HG03469 (cell line): ENCODE data around the gene GPR89B.
"Not testable (repeated sequence)": the region's sequence is repeated elsewhere in the genome, so short reads cannot be mapped to it uniquely, and the experiment has no call there.

Source experiments
- ATAC-seq: cut with Tn5 transposase; IDR thresholded peaks from one replicate; pipeline ENCODE4 v1.9.1; 2021; ENCODE audit warnings: mild to moderate bottlenecking, moderate library complexity, moderate number of reproducible peaks; ENCODE audit not compliant: unreplicated experiment

GPR89B gene

DNA sequence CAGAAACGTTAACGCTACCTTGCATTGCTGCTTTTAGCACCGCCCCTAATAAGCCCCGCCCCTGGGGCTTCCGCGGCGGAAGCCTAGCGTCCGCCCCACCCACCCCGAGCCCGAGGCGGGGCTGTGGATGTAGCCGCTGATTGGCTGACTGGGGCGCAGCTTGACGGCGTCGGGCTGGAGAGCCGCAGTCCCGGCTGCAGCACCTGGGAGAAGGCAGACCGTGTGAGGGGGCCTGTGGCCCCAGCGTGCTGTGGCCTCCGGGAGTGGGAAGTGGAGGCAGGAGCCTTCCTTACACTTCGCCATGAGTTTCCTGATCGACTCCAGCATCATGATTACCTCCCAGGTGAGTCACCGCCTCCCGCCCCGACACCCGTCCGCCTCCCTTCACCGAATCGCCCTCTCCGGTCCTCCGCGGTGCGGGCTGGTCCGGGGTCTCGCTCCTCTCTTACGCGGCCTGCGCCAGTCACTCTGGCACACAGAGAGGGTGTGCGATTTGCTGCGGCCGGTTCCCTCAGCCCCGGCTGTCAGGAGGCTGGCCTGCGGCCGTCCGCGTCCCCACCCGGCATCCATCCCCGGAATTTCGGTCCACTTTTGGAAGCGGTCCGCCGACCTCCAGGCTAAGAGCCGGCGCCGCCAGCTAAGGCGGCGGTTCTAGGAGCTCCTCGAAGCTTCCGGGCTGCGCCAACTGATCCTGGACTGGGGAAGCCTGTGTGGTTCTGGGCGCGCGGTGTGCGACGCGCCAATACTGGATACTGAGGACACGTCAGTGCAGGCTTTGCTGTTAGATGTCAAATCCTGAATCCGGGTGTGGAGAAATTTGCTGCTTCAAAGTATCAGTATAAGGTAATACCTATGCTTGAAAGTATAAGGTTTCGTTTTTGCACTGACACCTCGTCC lies at the start of gene GPR89B:
TSS of gene GPR89B (plus strand) at position 185 of the 897 bp plus-strand sequence. CDS start at position 302, 117 bp downstream.
- peak; percentile 82 for ATAC-seq

DNA sequence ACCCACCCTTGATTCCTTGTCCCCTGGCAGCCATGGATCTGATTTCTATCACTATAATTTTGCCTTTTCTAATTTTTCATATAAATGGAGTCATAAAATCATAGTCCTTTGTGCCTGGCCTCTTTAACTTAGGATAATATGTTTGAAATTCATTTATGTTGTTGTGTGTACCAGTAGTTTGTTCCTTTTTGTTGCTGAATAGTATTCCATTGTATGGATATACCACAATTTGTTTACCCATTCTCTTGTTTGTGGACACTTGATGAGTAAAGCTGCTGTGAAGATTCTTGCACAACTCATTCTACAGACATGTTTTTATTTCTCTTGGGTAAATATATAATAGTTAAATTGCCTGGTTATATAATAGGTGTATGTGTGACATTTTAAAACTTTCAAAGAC lies 48.3 kb upstream of the GPR89B start:
- no peak for ATAC-seq

DNA sequence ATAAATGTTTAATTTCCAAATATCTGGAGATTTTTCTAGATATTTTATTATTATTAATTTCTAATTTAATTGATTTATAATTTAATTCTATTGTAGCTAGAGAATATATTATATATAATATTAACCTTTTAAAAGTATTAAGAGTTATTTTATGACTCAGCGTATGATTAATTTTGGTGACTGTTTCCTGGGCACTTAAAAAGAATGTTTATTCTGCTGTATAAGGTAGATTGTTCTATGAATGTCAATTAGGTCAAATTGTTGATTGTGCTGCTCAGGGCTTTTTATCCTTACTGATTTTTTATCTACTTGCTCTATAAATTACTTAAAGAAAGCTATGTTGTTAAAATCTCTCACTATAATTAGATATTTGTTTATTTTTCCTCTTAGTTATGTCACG lies 45.7 kb upstream of the GPR89B start:
- no peak for ATAC-seq

DNA sequence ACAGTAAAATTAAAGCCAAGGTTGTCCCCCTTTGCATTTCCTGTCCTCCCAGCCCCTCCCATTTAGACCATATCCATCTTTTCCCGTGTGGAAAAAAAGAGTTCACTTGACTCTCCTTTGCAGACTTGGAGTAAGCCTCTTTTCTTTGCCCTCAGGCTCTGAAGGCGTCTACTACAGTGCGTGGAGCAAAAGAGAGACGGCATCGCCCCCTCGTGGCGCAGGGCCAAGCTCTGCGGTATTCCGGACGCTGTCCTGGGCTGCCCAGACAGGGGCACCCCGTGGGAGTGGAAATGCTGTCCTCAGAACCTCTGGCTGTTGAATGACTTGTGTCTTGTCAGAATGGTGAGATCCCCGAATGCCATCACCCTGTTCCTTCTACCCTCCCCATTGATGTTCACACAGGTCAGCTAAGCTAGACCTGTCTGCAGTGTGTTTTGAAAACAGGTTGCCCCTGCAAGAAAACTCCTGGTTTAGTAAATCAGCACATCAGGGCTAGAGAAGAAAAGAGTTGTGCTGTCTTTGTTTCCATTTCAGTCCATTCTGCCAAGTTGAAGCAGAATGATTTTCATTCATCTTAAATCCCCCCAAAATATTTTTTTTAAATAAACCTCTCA lies 37.9 kb upstream of the GPR89B start:
- ATAC-seq = no peak

DNA sequence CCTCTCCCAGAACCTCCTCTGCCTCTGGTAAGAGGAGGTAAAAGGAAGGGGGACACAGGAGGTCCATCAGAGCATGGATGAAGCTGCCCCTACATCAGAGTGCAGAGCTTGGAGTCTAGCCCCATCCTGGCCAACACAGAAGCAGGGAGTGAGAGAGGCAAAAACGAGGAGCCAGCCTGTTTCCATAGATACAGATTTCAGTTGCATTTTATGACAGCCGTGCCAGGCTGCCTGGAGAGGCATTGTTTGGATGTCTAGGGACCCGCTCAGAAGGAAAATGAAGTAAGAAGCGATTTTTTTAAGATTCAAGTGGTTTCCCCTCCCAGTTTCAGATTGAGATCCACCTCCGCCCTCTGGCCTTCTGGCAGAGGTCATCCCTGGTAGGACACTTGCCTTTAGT lies 37.1 kb upstream of the GPR89B start:
- no peak for ATAC-seq

DNA sequence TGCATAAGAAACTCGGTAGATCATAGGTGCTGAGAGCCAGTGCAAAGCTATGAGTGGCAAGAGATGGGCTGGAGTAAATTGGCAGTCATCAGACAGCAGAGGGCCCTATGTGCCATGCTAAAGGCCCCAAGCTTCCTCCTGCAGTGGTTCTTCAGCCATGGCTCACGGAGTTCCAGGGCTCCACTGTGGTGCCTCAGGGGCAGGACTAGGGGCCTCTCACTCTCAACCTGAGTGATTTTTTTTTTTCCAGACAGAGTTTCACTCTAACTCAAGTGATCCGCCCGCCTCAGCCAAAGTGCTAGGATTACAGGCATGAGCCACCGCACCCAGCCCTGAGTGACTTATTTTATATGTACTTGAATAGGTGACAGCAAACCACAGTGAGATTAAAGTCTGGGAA lies 36.0 kb upstream of the GPR89B start:
- ATAC-seq = no peak

DNA sequence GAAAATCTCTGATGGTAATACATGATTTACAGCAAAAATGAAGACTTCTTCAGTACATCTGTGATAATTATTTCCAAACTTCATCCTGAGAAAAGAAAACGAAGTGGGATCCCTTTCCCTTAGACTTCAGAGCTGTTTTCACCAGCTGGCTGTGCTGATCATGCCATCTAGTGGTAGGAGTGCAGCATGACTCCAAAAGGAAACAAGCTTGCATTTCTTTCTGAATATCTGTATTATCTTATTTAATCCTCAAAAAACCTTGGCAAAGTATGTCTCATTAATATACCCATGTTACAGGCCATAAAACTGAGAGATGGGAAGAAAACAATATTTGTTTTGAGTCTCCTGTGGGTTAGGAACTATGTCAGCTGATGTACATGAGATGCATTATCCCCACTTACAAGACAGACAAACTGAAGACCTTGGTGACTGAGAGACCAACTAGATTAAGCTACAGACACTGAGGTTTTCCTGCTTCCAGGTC lies 35.4 kb upstream of the GPR89B start:
- ATAC-seq = no peak

DNA sequence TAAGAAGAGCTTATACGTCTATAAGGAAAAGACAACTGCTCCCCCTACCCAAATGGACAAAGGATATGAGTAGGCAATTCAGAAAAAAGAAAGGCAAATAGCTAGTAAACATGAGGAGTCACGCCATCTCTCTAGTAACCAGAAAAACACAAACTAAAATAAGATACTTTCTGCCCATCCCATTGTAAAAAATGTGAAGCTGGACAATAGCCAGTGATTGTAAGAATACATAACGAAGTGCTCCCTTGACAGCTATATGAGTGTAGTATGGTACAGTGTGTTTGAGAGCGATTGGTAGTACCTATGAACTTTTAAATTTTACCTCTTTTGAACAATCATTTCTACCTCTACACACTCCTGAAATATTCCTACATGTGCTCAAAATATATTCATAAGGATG lies 33.1 kb upstream of the GPR89B start:
- ATAC-seq = no peak

DNA sequence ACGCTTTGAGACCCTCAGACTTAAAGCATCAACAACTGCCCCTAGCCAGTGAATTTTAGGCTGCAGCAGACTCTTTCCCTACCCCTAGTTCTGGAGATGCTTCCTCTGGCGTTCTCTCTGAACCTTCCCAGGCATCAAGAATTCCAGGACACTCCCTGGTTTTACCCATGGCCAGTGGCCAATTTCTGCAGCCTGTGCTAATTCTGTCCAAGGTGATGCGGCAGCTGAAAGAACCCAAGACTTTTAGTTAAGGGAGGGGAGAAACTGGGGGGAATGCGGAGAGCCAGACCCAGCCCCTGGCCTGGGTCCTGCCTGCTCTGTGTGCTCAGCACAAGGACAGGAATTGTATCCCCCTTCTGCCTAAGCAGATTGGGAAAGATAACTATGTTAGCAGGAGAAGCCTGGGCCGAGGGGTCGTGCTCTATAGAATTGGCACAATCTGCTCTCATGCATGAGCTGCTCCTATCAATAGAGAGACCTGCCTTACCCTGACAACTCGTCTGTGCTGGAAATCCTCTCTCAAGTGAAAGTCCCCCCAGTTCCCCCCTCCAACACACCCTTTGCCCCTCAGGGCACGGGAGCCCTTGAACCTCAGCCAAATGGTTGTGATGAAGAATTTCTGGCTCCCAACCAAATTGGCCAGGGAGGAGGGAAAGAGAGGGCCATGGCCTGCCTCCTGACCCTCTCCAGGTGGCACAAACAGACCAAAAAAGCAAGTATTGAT lies 31.0 kb upstream of the GPR89B start:
- ATAC-seq = no peak

DNA sequence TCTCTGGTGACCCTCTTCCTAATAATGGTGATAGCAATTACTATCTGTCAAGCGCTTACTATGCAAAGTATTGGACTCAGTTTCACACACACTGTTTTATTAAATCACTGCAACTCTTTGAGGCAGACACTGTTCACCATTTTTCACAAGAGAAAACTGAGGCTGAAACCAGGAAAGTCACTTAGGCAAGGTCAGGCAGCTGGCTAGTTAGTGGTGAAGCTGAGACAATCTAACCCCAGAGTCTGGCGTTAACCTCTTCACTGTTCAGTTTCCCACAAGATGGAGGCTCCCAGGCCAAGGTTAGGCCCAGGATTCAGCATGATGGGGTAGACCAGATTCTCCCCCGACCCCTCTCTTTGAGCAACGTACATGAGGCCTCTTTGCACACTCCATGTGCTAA lies 30.4 kb upstream of the GPR89B start:
- ATAC-seq = no peak

DNA sequence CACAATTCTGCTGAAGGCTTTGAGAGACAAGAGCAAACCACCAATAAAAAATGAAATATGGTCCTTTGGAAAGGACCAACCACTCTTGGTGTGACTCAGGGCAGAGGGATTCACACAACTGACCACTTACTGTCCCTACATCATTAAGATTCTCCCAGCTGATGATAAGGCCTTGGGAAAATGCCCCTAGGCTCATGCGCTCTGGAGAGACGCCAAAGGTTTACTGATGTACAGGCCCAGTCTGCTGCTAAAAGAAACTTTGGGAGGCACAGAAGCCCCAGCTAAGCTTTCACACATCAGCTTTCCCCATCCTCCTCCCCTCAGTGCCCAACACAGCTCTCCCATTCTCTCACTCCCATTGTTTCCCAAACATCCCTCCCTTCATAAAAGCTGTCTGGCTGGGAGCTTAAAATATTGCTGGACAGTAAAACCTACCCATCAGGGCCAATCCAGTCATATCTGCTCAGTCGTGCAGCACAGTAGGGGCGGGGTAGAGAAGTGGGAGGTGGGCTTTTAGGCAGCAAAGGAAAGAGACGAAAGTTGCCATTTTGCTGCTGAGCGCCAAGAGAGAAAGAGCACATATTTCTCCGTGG lies 25.9 kb upstream of the GPR89B start, which contains the start of gene GJA8:
TSS of gene GJA8 (plus strand) at position 543 of the 593 bp plus-strand sequence. CDS start 5,161 bp downstream, outside the sequence.
- ATAC-seq = no peak

DNA sequence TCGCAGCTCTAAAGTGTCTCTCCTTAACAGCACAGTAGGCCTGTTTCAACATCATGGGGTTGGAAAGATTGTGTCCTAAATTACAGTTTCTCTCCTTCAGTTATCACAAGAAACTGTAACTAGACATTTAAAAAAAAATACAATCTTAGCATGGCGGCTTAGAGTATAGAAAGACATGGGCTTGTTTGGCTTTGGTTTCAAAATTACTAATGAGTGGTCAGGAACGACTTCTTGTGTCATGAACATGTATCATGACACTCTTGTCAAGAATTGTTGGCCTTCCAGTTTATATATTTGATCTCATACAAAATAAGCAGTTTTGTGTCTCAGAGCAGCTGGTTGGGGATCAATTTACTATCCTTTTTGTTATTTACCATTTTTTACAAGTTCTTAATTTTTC lies 23.5 kb upstream of the GPR89B start:
- ATAC-seq = no peak

DNA sequence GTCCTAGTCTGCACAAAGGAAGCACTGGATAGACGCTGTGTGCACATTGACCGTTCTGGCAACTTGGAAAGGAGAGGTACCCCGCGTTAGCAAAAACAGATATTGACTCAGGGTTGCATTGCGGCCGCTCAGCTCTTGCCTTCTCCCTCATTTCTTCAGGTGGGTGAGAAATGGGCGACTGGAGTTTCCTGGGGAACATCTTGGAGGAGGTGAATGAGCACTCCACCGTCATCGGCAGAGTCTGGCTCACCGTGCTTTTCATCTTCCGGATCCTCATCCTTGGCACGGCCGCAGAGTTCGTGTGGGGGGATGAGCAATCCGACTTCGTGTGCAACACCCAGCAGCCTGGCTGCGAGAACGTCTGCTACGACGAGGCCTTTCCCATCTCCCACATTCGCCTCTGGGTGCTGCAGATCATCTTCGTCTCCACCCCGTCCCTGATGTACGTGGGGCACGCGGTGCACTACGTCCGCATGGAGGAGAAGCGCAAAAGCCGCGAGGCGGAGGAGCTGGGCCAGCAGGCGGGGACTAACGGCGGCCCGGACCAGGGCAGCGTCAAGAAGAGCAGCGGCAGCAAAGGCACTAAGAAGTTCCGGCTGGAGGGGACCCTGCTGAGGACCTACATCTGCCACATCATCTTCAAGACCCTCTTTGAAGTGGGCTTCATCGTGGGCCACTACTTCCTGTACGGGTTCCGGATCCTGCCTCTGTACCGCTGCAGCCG lies 20.3 kb upstream of the GPR89B start:
- no peak for ATAC-seq

DNA sequence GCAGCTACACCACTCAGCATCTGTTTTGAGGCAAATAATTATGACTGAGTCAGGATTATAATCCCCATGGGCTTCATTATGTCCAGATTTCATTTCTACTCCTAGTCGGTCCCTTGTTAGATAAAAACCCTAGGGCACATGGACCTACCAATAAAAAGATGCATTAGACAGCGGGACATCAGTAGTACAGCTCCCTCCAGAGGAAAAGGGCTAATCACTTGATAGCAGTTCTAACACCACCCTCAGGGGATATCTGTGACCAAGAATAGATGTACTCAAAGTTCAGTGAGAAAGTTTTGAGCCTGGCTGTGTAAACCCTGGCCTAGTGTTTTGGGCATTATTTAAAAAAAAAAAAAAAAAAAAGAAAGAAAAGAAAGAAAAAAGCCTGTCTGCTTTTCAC lies 15.7 kb upstream of the GPR89B start:
- ATAC-seq = no peak

DNA sequence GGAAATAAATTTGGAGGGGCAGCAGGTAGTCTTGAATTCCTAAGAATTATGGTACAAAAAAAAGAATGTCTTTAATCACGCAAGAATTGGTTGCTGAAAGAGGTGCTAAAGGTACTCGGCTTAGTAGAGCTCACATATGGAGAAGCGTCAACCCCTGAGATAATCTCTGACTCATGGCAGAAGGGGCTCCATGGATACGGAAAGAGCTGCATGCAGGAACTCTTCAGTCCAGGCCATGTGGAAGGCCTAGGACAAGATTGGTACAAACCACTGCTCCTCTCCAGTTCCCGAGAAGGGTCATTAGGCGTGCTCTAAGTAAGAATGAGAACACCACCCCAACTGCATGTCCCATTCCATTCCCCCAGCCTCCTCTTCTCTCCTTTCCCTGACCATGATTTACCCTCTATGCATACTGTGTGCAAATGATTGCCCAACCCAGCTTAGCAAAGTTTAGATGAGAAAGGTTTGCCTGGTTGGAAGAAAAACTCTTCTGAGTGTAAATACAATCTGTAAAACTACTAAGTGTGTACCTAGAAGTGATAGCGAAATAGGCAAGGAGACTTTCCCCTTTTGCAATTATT lies 14.8 kb upstream of the GPR89B start:
- ATAC-seq = no peak

DNA sequence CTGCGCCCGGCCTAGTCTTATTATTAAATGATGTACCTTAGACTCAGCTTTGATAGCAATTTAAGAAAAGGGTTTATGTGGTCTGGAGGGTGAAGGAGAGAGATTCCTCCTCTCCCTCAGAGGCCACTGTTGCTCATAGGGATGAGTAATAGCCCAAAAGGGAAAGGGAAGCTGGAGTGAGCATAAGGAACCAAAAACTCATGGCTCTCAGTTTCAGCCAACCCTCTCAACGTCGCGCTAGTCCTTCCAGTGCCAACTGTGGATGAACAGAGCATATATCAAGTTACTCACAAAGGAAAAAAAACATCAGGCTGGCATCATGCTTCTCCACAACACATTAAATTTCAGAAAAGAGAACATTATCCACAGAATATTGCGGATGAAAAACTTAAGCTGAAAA lies 8.3 kb upstream of the GPR89B start:
- ATAC-seq = no peak

DNA sequence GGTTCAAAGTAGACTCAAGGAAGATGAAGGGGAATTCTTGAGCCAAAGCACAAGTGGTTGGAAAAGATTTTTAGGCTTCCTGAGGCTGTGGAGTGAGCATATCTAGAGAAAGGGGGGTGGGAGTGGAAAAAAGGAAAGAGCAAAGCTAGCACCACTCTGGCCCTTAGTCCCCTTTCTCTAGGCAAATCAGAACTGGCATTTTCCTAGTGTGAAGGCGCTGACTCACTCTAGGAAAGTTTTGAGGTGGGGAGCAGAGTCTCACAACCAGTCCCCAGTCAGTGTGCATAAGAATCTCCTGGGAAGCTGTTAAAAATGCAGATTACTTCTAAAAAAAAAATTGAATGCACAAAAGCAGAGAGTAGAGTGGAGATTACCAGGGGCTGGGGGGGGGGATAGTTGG lies 3.4 kb upstream of the GPR89B start:
- ATAC-seq = no peak

DNA sequence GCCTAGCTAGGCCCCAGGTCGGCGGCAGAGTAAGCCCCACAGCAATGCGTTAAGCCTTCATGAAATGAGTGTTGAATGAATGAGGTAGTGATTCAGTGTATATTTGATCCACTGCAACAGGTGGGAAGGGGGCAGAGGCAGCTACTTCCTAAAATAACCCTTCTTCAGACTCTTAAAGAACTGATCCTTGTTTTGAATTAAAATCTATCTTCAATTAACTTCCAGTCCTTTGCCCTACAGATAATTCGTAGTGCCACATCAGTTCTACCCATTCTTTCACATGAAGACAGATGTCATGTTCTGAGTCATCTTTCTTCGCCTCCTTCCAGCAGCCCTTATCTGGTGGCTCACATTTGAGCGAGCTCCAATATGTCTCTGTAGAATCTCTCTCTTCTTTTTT lies 1.0 kb upstream of the GPR89B start:
- ATAC-seq = not testable (repeated sequence)

DNA sequence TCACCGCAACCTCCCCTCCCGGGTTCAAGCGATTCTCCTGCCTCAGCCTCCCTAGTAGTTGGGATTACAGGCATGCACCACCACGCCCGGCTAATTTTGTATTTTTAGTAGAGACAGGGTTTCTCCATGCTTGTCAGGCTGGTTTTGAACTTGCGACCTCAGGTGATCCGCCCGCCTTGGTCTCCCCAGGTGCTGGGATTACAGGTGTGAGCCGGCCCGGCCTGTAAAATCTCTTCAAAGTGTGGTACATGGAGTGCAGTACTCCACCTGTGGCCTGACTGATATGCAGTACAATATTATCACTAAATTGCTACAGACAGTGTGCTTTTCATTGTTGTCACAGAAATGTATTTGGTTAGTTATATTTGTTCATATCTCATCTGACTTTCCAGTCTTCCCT lies 531 bp upstream of the GPR89B start:
- not testable (repeated sequence) for ATAC-seq

DNA sequence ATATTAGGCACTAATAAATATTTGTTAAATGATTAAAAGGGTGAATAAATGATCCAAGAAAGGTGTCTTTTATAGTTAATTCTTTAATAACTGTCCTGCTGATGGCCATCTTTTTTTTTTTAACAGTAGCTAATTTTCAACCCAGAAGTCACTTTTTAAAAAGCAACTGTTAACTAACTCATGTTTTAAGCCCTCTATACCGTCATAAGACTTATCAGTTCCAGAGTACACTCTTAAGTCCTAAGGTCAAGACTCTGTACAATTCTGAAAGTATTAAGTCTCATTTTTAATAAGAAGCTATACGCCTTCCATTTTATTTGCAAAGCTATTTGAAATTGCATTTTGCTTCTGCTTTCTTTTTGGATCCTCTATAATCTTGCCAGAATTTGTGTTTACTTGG lies 2.9 kb downstream of the GPR89B start:
- ATAC-seq = not testable (repeated sequence)
